Skeletal muscle cell (primary cell): ENCODE measurements around the gene PLXNA1.

Experiments used
- DNase-seq: peaks from one replicate; pipeline ENCODE4 v3.0.0-alpha.2; 2010; ENCODE audit warnings: low read depth
- H3K4me3 ChIP-seq: 2 replicates; pipeline ENCODE4 v1.5.1; 2011; ENCODE audit warnings: low read depth, mild to moderate bottlenecking, control low read depth, low read length, moderate library complexity

The PLXNA1 gene

DNA sequence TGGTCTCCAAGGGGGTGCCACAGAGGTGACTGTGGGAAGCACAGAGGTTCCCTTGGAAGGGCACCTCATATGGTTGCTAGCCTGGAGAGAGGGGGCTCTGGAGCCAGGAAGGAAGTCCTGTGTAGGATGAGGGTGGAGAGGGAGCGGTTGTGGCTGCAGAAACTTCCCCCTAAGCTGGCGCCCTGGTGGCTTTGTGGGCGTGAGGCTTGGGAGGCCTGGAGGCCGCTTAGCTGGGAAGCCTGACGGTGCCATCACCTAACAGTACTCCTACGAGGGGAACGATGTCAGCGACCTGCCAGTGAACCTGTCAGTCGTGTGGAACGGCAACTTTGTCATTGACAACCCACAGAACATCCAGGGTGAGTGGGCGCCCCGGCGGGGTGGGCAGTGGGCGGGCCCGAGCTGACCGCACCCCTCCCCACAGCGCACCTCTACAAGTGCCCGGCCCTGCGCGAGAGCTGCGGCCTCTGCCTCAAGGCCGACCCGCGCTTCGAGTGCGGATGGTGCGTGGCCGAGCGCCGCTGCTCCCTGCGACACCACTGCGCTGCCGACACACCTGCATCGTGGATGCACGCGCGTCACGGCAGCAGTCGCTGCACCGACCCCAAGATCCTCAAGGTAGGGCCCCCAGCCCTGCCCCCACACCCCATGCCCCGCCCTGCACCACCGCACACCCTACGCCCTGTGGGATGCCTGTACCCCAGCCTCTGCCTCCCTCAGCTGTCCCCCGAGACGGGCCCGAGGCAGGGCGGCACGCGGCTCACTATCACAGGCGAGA is 31.0 kb downstream of the PLXNA1 start:
- no peak for DNase-seq
- no peak overlapping the region for H3K4me3 ChIP-seq

DNA sequence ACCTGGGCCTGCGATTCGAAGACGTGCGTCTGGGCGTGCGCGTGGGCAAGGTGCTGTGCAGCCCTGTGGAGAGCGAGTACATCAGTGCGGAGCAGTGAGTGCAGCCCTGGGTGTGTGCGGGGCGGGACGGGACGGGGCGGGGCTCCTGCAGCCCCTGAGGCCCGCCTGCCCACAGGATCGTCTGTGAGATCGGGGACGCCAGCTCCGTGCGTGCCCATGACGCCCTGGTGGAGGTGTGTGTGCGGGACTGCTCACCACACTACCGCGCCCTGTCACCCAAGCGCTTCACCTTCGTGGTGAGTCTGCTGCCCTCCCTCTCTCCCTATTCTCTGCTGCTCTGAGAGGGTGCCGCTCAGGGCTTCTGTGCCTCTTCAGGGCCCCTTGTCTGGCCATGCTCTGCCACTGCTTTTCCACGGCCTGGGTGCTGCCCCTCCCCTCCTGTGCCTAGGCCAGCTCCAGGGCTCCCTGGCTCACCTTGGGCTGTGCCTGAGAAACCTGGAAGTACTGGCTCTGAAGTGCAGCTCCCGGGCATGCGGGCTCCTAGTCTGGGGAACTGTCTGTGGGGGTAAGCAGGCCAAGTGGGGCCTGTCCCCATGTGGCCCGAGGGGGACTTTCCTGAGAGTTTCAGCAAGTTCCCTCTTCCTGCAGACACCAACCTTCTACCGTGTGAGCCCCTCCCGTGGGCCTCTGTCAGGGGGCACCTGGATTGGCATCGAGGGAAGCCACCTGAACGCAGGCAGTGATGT is 31.8 kb downstream of the PLXNA1 start:
- H3K4me3 ChIP-seq, result no peak overlapping the region
- no peak for DNase-seq

DNA sequence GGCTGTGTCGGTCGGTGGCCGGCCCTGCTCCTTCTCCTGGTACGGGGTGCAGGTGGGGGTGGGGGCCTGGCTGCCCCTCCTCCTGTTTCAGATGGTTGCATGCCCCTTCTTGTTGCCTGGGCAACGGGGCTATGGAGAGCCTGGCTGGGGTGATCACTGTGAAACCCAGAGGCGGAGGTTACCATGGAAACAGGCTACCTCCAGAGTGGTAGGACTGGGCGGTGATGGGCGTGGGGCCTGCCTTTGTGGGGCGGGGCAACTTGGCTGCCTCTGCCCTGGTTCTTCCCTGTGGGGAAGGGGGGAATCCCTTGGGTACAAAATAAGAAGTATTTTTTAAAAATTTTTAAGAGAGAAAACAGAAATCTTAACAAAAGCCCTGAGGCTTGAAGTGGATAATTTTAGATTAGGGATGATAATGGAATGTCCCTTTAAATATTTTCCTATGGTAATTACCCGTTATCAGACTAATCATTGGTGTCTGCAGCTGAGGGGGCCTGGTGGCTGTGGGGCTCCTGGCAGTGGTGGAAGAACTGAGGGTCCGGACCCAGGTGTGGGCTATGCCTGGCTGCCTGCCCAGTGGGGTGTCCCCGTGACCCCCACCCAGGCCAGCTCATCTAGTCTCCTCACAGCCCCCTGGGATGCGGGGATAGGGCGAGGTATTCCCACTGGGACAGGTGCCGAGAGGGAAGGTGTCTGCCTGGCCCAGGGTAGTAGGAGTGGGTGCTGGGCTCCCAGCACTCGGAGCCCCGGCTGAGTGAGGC is 32.5 kb downstream of the PLXNA1 start:
- no peak overlapping the region for H3K4me3 ChIP-seq
- no peak for DNase-seq

GRCh38 chr3:127016043-127016343 is 33.1 kb downstream of the PLXNA1 start:
- DNase-seq, result no peak
- H3K4me3 ChIP-seq, result no peak overlapping the region

DNA sequence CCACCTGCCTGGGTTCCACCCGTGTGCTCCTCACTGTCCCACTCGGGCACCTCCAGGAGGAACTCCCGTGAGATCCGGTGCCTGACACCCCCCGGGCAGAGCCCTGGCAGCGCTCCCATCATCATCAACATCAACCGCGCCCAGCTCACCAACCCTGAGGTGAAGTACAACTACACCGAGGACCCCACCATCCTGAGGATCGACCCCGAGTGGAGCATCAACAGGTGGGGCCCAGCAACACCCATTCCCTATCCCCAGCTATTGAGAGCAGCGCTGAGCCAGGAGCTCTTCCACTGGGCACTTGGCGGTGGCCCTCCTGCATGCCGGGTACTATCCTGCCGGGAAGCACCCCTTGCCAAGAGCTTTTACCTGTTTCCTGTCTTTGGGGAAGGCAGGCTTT is 33.5 kb downstream of the PLXNA1 start:
- H3K4me3 ChIP-seq, result no peak overlapping the region
- no peak for DNase-seq

GRCh38 chr3:127017229-127017628 is 34.3 kb downstream of the PLXNA1 start:
- H3K4me3 ChIP-seq, result no peak overlapping the region
- DNase-seq, result no peak

- no peak for DNase-seq
- no peak overlapping the region for H3K4me3 ChIP-seq
Measured at GRCh38 chr3:127017781-127018180, 34.9 kb downstream of the PLXNA1 start.

DNA sequence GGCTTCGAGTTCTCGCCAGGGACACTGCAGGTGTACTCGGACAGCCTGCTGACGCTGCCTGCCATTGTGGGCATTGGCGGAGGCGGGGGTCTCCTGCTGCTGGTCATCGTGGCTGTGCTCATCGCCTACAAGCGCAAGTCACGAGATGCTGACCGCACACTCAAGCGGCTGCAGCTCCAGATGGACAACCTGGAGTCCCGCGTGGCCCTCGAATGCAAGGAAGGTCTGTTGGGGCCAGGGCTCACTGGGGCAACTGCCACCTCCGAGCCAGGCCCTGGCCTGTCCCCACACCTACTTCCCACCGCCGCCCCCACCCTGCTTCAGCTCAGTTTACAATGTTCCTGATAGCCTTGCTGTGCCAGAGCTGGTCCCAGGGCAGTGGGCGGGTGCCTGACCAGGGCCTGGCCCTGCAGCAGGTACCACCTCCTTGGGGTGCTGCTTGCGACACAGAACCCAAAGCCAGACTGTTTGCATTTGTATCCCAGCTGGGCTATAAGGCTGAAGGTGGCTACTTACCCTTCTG is 35.5 kb downstream of the PLXNA1 start:
- no peak for DNase-seq
- no peak overlapping the region for H3K4me3 ChIP-seq

- H3K4me3 ChIP-seq, result no peak overlapping the region
- no peak for DNase-seq
Measured at GRCh38 chr3:127019449-127019848, 36.5 kb downstream of the PLXNA1 start.

- no peak overlapping the region for H3K4me3 ChIP-seq
- no peak for DNase-seq
Measured at GRCh38 chr3:127020543-127020942, 37.6 kb downstream of the PLXNA1 start.

GRCh38 chr3:127022849-127023248 is 39.9 kb downstream of the PLXNA1 start:
- no peak for DNase-seq
- H3K4me3 ChIP-seq, result no peak overlapping the region

DNA sequence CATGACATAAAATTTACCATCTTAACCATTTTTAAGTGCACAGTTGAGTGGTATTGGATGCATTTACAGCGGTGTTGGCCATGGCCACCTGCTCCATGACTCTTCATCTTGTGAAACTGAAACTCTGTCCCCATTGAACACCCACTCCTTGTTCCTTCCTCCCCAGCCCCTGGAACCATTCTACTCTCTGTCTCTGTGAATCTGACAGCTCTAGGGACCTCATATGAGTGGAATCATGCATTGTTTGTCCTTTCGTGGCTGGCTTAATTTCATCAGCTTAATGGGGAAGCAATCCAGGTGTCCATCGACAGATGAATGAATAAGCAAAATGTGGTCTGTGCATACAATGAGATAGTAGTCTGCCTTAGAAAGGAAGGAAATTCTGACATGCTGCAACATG is 42.5 kb downstream of the PLXNA1 start:
- no peak for DNase-seq
- no peak overlapping the region for H3K4me3 ChIP-seq

DNA sequence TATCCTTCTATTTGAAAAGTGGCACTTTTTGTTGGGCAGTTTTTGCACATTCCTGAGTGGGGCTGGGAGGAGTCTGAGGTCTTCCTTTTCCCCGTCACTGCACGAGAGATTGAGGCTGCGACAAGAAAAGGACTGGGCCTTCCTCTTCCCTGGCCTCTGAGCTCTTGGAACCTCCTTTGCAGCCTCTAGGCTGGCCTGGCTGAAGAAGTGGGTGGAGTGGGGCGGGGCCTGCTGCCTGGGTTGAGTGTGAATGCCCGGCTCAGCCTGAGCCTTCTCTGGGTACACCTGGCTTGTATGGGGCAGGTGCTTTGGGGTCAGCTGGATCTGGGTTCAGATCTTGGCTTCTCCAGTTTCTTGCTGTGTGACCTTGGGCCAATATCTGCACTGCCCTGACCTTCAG is 43.1 kb downstream of the PLXNA1 start:
- H3K4me3 ChIP-seq, result no peak overlapping the region
- no peak for DNase-seq

DNA sequence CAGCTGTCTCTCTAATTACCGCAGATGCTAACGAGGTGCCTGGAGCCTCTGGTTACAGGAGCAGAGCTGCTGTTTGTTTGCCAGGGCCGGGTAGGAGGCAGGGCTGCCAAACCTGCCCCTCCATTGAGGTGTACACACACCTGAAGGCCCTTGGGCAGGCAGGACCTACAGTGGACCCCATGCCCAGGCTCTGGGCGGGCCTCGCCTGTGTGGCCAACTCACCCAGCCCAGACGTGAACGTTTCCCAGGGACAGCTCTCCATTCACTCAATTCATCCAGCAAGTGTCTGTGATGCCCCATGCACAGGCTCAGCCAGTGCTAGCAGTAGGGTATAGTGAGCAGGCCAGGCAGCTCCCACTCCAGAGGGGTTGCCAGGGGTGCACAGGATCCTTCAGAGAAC is 43.7 kb downstream of the PLXNA1 start:
- H3K4me3 ChIP-seq, result no peak overlapping the region
- DNase-seq, result no peak

DNA sequence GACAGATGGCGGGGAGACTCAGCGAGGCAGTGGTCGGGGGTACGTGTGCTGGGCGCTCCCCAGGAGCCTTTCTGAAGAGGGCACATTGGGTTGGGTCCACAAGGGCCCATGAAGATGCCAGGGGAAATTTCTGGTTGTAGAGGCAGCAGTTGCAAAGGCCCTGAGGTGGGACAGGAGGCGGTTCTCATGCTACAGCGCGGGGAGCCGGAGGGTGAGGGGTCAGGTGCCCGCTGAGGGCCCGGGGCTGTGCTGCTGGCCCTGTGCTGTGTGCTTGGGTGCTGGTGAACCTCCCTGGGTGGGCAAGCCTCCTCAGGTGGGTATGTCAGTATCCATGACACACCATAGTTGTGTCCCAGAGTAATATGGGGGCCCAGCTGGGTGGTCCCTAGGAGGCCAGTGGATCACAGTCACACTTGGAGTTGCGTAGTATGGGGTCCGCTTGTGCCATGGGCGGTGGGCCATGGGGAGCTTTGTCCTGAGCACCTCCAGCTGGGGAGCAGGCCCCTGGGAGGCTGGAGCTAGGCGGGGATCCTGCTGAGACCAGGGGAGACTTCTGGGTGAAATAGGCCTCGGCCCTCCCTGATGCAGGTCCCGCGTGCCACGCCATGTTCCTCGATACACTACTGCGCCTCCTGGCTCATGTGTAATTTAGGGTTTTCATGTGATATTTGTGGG is 44.3 kb downstream of the PLXNA1 start:
- no peak for DNase-seq

DNA sequence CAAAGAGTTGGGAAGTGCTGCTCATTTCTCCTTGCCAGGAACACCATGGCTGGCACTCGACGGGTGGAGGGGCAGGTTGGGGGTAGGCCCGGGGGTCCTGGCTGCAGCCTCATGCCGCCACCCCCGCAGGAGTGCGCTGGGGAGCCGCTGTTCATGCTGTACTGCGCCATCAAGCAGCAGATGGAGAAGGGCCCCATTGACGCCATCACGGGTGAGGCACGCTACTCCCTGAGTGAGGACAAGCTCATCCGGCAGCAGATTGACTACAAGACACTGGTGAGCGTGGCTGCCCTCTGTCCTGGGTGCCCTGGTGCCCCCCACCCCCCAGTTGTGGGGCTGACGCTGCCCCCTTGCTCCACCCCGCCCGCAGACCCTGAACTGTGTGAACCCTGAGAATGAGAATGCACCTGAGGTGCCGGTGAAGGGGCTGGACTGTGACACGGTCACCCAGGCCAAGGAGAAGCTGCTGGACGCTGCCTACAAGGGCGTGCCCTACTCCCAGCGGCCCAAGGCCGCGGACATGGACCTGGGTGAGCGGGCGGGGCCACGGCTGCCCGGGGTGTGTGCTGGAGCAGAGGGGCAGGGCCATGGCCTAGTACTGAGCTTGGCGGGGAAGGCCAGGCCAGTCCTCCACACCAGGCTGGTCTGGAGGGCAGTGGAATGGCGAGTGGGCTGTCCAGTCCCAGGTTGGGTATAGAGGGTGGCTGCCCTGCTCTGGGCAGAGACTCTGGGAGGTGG is 45.1 kb downstream of the PLXNA1 start:
- H3K4me3 ChIP-seq, result no peak overlapping the region

More for the DNA sequence above, 44.3 kb downstream of the PLXNA1 start:
- H3K4me3 ChIP-seq, result no peak overlapping the region

DNA sequence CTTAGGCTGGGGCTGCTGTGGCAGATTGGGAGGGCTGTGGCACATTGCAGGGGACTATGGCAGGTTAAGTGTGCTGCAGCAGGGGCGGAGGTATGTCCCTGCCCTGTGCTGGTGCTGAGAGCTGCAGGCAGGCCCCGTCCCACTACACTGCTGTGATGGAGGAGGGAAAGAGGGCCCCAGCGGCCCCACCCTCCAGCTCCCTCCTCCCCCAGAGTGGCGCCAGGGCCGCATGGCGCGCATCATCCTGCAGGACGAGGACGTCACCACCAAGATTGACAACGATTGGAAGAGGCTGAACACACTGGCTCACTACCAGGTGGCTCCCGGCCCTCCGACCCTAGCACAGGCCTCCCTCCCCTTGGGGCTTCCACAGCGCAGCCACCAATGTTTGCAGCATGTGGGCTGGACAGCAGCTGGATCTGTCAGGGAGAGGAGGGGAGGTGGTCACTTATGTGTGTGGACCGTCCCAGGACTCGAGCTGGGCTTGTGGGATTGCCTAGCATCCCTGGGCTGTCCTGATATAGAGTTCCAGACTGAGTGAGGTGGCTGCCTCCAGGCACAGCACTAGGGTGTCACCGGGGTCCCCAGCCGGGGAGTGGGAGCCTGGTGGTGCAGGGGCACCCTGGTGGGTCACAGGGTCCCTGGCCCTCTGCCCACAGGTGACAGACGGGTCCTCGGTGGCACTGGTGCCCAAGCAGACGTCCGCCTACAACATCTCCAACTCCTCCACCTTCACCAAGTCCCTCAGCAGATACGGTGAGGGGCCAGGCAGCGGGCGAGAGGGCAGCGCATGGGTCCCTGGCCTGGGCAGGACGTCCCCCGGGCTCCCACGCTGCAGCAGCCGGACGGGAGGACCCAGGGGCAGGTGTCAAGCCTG is 46.1 kb downstream of the PLXNA1 start:
- no peak overlapping the region for H3K4me3 ChIP-seq
- no peak for DNase-seq

More for the DNA sequence above, 45.1 kb downstream of the PLXNA1 start:
- DNase-seq, result no peak
